Islet of Langerhans (tissue), 1 donor: ENCODE results near the gene PLP2.
"Not testable (repeated sequence)": the region's sequence is repeated elsewhere in the genome, so short reads cannot be mapped to it uniquely, and the experiment has no call there.

ENCODE experiments used
- FAIRE-seq: peaks from one replicate; lab custom pipeline; 2011; peaks lifted over from hg19 to GRCh38; lab: Jason Lieb, UNC

The PLP2 gene

GRCh38 chrX:49163555-49164419, 7.9 kb upstream of the PLP2 start:
- no peak for FAIRE-seq

- FAIRE-seq, result no peak
Observed at GRCh38 chrX:49164589-49165360, 6.9 kb upstream of the PLP2 start.

- peak; percentile 69 for FAIRE-seq
Observed at GRCh38 chrX:49165901-49166881, 5.5 kb upstream of the PLP2 start.

GRCh38 chrX:49166914-49167739, 4.6 kb upstream of the PLP2 start:
- peak; percentile 66 for FAIRE-seq

GRCh38 chrX:49167740-49168108, 4.0 kb upstream of the PLP2 start:
- FAIRE-seq, result no peak

- FAIRE-seq, result peak; percentile 79
Observed at GRCh38 chrX:49172280-49172780, 632 bp downstream of the PLP2 start.

GRCh38 chrX:49173544-49173943, 1.8 kb downstream of the PLP2 start:
- not testable (repeated sequence) for FAIRE-seq

- no peak for FAIRE-seq
Observed at GRCh38 chrX:49174723-49175122, 3.0 kb downstream of the PLP2 start.

- FAIRE-seq, result no peak
Observed at GRCh38 chrX:49175435-49176274, 4.0 kb downstream of the PLP2 start.

GRCh38 chrX:49176421-49177326, 5.0 kb downstream of the PLP2 start:
- no peak for FAIRE-seq

- no peak for FAIRE-seq
Observed at GRCh38 chrX:49177338-49177833, 5.7 kb downstream of the PLP2 start.

- no peak for FAIRE-seq
Observed at GRCh38 chrX:49177873-49178480, 6.3 kb downstream of the PLP2 start.

- no peak for FAIRE-seq
Observed at GRCh38 chrX:49178537-49178936, 6.8 kb downstream of the PLP2 start.

GRCh38 chrX:49179358-49179757, 7.7 kb downstream of the PLP2 start:
- FAIRE-seq, result no peak

GRCh38 chrX:49183701-49184281, 12.1 kb downstream of the PLP2 start:
- FAIRE-seq, result no peak

- no peak for FAIRE-seq
Observed at GRCh38 chrX:49184294-49185281, 12.9 kb downstream of the PLP2 start.
